GM12878 (cell line): ENCODE measurements around the gene ZNF827. TPM values are rescaled to one million over a fixed set of nuclear protein-coding genes. Genes with fewer than 3 reads are reported as not detected.

ENCODE experiments used
- ATAC-seq: fragments of 200-7000 bp; cut with Tn5 transposase; 3 replicates; pipeline ENCODE4 v1.9.1; 2020; ENCODE audit warnings: mild to moderate bottlenecking, moderate library complexity
- BruUV-seq: library from RNA; stranded (reverse); fragments of 400-500 nt; replicated peaks from 2 replicates; lab custom pipeline; 2021; lab: Mats Ljungman, UMichigan
- CTCF ChIA-PET: fragments of 300-600 bp; sonication (Branson Sonifier 250); formaldehyde crosslinking; extraction: SDS; loops from one replicate; lab custom pipeline; 2021; ENCODE audit warnings: inconsistent platforms; lab: Yijun Ruan, JAX
- POLR2A ChIA-PET: fragments of 350-600 bp; formaldehyde crosslinking; extraction: SDS; loops from one replicate; lab custom pipeline; 2021; ENCODE audit warnings: inconsistent platforms; lab: Charles Lee
- RAD21 ChIA-PET: fragments of 300-600 bp; sonication (Branson Sonifier 250); formaldehyde crosslinking; loops from one replicate; lab custom pipeline; 2023; ENCODE audit warnings: antibody characterized with exemption; ENCODE audit not compliant: unreplicated experiment; lab: Charles Lee
- SMC1A ChIA-PET: fragments of 300-600 bp; sonication (Branson Sonifier 250); formaldehyde crosslinking; loops from one replicate; lab custom pipeline; 2023; ENCODE audit not compliant: unreplicated experiment, uncharacterized antibody; lab: Charles Lee
- DNase-seq: peaks from one replicate; pipeline ENCODE4 v3.0.0-alpha.2; 2011; ENCODE audit warnings: low read depth, low spot score
- FAIRE-seq: peaks from 3 replicates; lab custom pipeline; 2011; peaks lifted over from hg19 to GRCh38; lab: Jason Lieb, UNC
- H2AFZ ChIP-seq: 2 replicates; pipeline ENCODE4 v1.6.0; 2011; ENCODE audit warnings: low read depth, low read length, control low read depth; ENCODE audit not compliant: control insufficient read depth
- H3K27ac ChIP-seq: 2 replicates; pipeline ENCODE4 v1.5.1; 2011; ENCODE audit warnings: control low read depth; ENCODE audit not compliant: control insufficient read depth, insufficient read depth
- H3K27me3 ChIP-seq, 2 experiments: replicated peaks in 1 of 2; 2 replicates each; pipeline versions ENCODE4 v1.6.0 to v1.6.1; 2011; ENCODE audit warnings: low read length in 1 of 2; ENCODE audit not compliant: control insufficient read depth in 2 of 2, insufficient read depth in 2 of 2
- H3K36me3 ChIP-seq, 2 experiments: 2 replicates each; pipeline ENCODE4 v1.5.1; 2011; ENCODE audit warnings: low read length in 1 of 2; ENCODE audit not compliant: control insufficient read depth in 2 of 2, insufficient read depth in 2 of 2
- H3K4me1 ChIP-seq: 2 replicates; pipeline ENCODE4 v1.6.1; 2011; ENCODE audit warnings: mild to moderate bottlenecking, low read length, moderate library complexity, mixed read lengths; ENCODE audit not compliant: control insufficient read depth, insufficient read depth
- H3K4me2 ChIP-seq: 2 replicates; pipeline ENCODE4 v1.6.0; 2011; ENCODE audit warnings: control low read depth; ENCODE audit not compliant: control insufficient read depth, insufficient read depth
- H3K4me3 ChIP-seq: fragments of 200-600 bp; sonication (generic); 2 replicates; pipeline ENCODE4 v1.5.1; 2016
- H3K79me2 ChIP-seq: 2 replicates; pipeline ENCODE4 v1.6.0; 2011; ENCODE audit warnings: low read length; ENCODE audit not compliant: control insufficient read depth, insufficient read depth
- H3K9ac ChIP-seq: 2 replicates; pipeline ENCODE4 v1.8.0; 2011; ENCODE audit warnings: low read length, control low read depth, mixed read lengths; ENCODE audit not compliant: control insufficient read depth, insufficient read depth
- H3K9me3 ChIP-seq: replicated peaks from 3 replicates; pipeline ENCODE4 v1.5.1; 2011; ENCODE audit warnings: mild to moderate bottlenecking, low read length; ENCODE audit not compliant: control insufficient read depth, insufficient read depth
- H4K20me1 ChIP-seq: 2 replicates; pipeline ENCODE4 v1.6.0; 2011; ENCODE audit not compliant: control insufficient read depth, insufficient read depth
- CEBPZ ChIP-seq: fragments of 150-350 bp; IDR thresholded peaks from 2 replicates; pipeline ENCODE4 v1.6.1; 2016; ENCODE audit warnings: low read depth, low read length
- FOXM1 ChIP-seq: IDR thresholded peaks from 2 replicates; pipeline ENCODE4 v1.6.1; 2012; ENCODE audit warnings: low read depth, mild to moderate bottlenecking, inconsistent platforms, low read length, moderate library complexity
- KAT2A ChIP-seq: conservative IDR thresholded peaks from 2 replicates; pipeline ENCODE4 v1.6.1; 2011; ENCODE audit warnings: low read depth, low read length; ENCODE audit not compliant: control insufficient read depth
- MYB ChIP-seq: fragments of 150-350 bp; IDR thresholded peaks from 2 replicates; pipeline ENCODE4 v1.6.1; 2014; ENCODE audit warnings: mild to moderate bottlenecking, low read depth, low read length, borderline replicate concordance
- NKRF ChIP-seq: fragments of 450-650 bp; conservative IDR thresholded peaks from 2 replicates; pipeline ENCODE4 v1.6.1; 2017; ENCODE audit warnings: mild to moderate bottlenecking, moderate library complexity
- RELA ChIP-seq: fragments of 450-650 bp; IDR thresholded peaks from 2 replicates; pipeline ENCODE4 v1.8.0; 2014; ENCODE audit warnings: borderline replicate concordance; ENCODE audit not compliant: partially characterized antibody
- TCF7 ChIP-seq: IDR thresholded peaks from 2 replicates; pipeline ENCODE4 v1.6.1; 2014; ENCODE audit warnings: antibody characterized with exemption, borderline replicate concordance
- WGBS: methylation state at CpG from one replicate; pipeline ENCODE4 v1.1.6; 2016; ENCODE audit warnings: low lambda C conversion rate; ENCODE audit not compliant: insufficient replicate concordance, insufficient coverage; ENCODE audit errors: missing lambda C conversion rate; 5-methylcytosine and 5-hydroxymethylcytosine counted together
- in situ Hi-C: fragments of 300-500 bp; cut with MboI; formaldehyde crosslinking; loops from 9 replicates; pipeline ENCODE4 v1.14.3; 2018; ENCODE audit warnings: mixed read lengths
- intact Hi-C: fragments of 100-400 bp; cut with micrococcal nuclease; formaldehyde crosslinking; loops from one replicate; pipeline ENCODE4 v1.14.2; 2022; ENCODE audit not compliant: unreplicated experiment
- polyA plus RNA-seq, 11 experiments: library from polyadenylated mRNA; depleted of rRNA in 4 of 11; unstranded in 6 of 11; stranded (reverse) in 5 of 11; fragments of >200 nt; fragmentation: Nextera tagmentation in 4 of 11; fragmentation: Illumina TruSeq in 1 of 11; extraction: Ambion mirVana in 4 of 11; extraction: Trizol in 1 of 11; gene quantifications; 1 replicate in 1 of 11; 2 replicates in 10 of 11; pipeline versions ENCODE4 v1.2.1 to v1.2.3, GENCODE V29; 2011 to 2016; ENCODE audit warnings: inconsistent platforms in 2 of 11, missing spikeins in 2 of 11, low read depth in 1 of 11
- total RNA-seq, 4 experiments: library from RNA; depleted of rRNA in 3 of 4; stranded (reverse); fragments of >200 nt in 3 of 4; fragmentation: Illumina TruSeq in 1 of 4; extraction: Trizol in 1 of 4; gene quantifications; 2 replicates each; pipeline versions ENCODE4 v1.2.1 to v1.2.3, GENCODE V29; 2013 to 2021

ZNF827 gene
- total and polyA plus RNA-seq, 10 of the 15 experiments (the other 5 are each of a cell fraction or from before 2014, with no cell fraction given), result 3.8 to 31.5 (median 13.6) TPM

- intact Hi-C loops, result no loop called here
- WGBS, result 97% methylated on average over 5 of the region's 5 CpGs
- no peak overlapping the region for H3K27ac ChIP-seq
- H3K27me3 ChIP-seq, result no peaks in the 10 kb centered on the region
- no peaks in the 10 kb centered on the region for H3K9me3 ChIP-seq
- BruUV-seq, result no TSS peak
- CTCF ChIA-PET, result interaction anchor here (0.7 to 2.6 kb wide), 4 partner anchors 8 to 28 kb away, joined by 3 to 7 read pairs (median 4); no protein-coding TSS in a partner anchor
- no peaks in the 10 kb centered on the region; the same call in 1 of the 2 replicates for H3K4me1 ChIP-seq
- in situ Hi-C loops, result no loop called here
- RAD21 ChIA-PET, result interaction anchor here (1.4 kb wide), 1 partner anchor 8 kb away, joined by 3 read pairs; no protein-coding TSS in a partner anchor
- SMC1A ChIA-PET, result interaction anchor here (0.6 to 1.4 kb wide), 3 partner anchors 11 to 1023 kb away, joined by 3 to 9 read pairs (median 5); no protein-coding TSS in a partner anchor
- H3K4me2 ChIP-seq, result no peak overlapping the region
- no peak overlapping the region for H3K9ac ChIP-seq
- no peak overlapping the region for H2AFZ ChIP-seq
- no peak for ATAC-seq
- H3K79me2 ChIP-seq, result peaks cover 47% of the 10 kb centered on the region
- peaks cover 2% of the 10 kb centered on the region; the same call in 1 of the 2 replicates for H4K20me1 ChIP-seq
- no peak for FAIRE-seq
- no peak overlapping the region for H3K4me3 ChIP-seq
- POLR2A ChIA-PET, result interaction anchor here (1.4 kb wide), 1 partner anchor 32 kb away, joined by 4 read pairs; no protein-coding TSS in a partner anchor
- no peak for DNase-seq
- H3K36me3 ChIP-seq, result peaks cover 3 to 6% of the 10 kb centered on the region in 2 experiments
- TF ChIP-seq NKRF, result no peak
- no peak for TF ChIP-seq CEBPZ
- no peak for TF ChIP-seq TCF7
- no peak for TF ChIP-seq KAT2A
- no peak for TF ChIP-seq RELA
- TF ChIP-seq FOXM1, result no peak
- TF ChIP-seq MYB, result no peak
- TF ChIP-seq, all 136 proteins: peak for 0
Observed at GRCh38 chr4:145898926-145899531, 39.6 kb downstream of the ZNF827 start.
